Caco-2 (cell line): ENCODE measurements around the gene PEX5L. TPM values are rescaled to one million over a fixed set of nuclear protein-coding genes. Genes with fewer than 3 reads are reported as not detected.

ENCODE experiments used
- BruUV-seq: library from RNA; stranded (reverse); fragments of 400-500 nt; replicated peaks from 2 replicates; lab custom pipeline; 2021; lab: Mats Ljungman, UMichigan
- CTCF ChIA-PET: fragments of 300-600 bp; sonication (Branson Sonifier 250); formaldehyde crosslinking; loops from one replicate; lab custom pipeline; 2022; ENCODE audit warnings: antibody characterized with exemption; lab: Charles Lee
- POLR2A ChIA-PET: fragments of 300-600 bp; sonication (Branson Sonifier 250); formaldehyde crosslinking; loops from one replicate; lab custom pipeline; 2022; ENCODE audit warnings: antibody characterized with exemption; lab: Charles Lee
- DNase-seq, 2 experiments: peaks; one replicate each; pipeline versions ENCODE4 v3.0.0 to v3.0.0-alpha.2; 2020 to 2022
- H3K27me3 ChIP-seq: replicated peaks from 2 replicates; pipeline ENCODE4 v1.6.0; 2011; ENCODE audit warnings: low read length; ENCODE audit not compliant: control insufficient read depth, insufficient read depth
- H3K36me3 ChIP-seq: 2 replicates; pipeline ENCODE4 v1.5.1; 2011; ENCODE audit warnings: low read length; ENCODE audit not compliant: control insufficient read depth, insufficient read depth
- H3K4me1 ChIP-seq: fragments of 250-450 bp; sonication (Bioruptor Pico); 2 replicates; pipeline ENCODE4 v1.5.1; 2020; ENCODE audit warnings: mild to moderate bottlenecking
- H3K4me3 ChIP-seq: 2 replicates; pipeline ENCODE4 v1.5.1; 2011; ENCODE audit warnings: low read depth, mild to moderate bottlenecking, control low read depth, low read length
- H3K9me3 ChIP-seq: fragments of 250-450 bp; sonication (Bioruptor Pico); 2 replicates; pipeline ENCODE4 v1.5.1; 2020; ENCODE audit warnings: mild to moderate bottlenecking, moderate library complexity
- H3K27ac Mint-ChIP-seq: one replicate; pipeline ENCODE4 v1.8.0; 2022; ENCODE audit warnings: mixed read lengths; ENCODE audit not compliant: unreplicated experiment
- H3K27me3 Mint-ChIP-seq: one replicate; pipeline ENCODE4 v1.8.0; 2022; ENCODE audit warnings: mixed read lengths; ENCODE audit not compliant: insufficient read depth, unreplicated experiment
- H3K36me3 Mint-ChIP-seq: one replicate; pipeline ENCODE4 v1.8.0; 2022; ENCODE audit warnings: mild to moderate bottlenecking, mixed read lengths; ENCODE audit not compliant: insufficient read depth, unreplicated experiment
- H3K4me1 Mint-ChIP-seq: one replicate; pipeline ENCODE4 v1.8.0; 2022; ENCODE audit warnings: low read depth, mixed read lengths; ENCODE audit not compliant: unreplicated experiment
- H3K4me3 Mint-ChIP-seq: one replicate; pipeline ENCODE4 v1.8.0; 2022; ENCODE audit warnings: mild to moderate bottlenecking, moderate library complexity, mixed read lengths; ENCODE audit not compliant: unreplicated experiment
- H3K9me3 Mint-ChIP-seq: one replicate; pipeline ENCODE4 v1.8.0; 2022; ENCODE audit warnings: mixed read lengths; ENCODE audit not compliant: unreplicated experiment
- intact Hi-C: fragments of 100-400 bp; cut with micrococcal nuclease; formaldehyde crosslinking; loops from one replicate; pipeline ENCODE4 v1.10.0; 2022; ENCODE audit not compliant: unreplicated experiment
- total RNA-seq: library from RNA; stranded (reverse); gene quantifications from 2 replicates; pipeline ENCODE4 v1.2.3, GENCODE V29; 2022
- TF ChIP-seq, protein P1 (sequence below), 2 experiments: fragments of 200-600 bp in 1 of 2; IDR thresholded peaks; 1 replicate in 1 of 2; 2 replicates in 1 of 2; pipeline versions ENCODE4 v1.5.1 to v1.8.0; 2011 to 2022; ENCODE audit warnings: antibody characterized with exemption in 1 of 2, control low read depth in 1 of 2, inconsistent platforms in 1 of 2, low read depth in 1 of 2, low read length in 1 of 2, mild to moderate bottlenecking in 1 of 2, moderate library complexity in 1 of 2; ENCODE audit not compliant: insufficient read depth in 1 of 2, severe bottlenecking in 1 of 2, unreplicated experiment in 1 of 2

Gene PEX5L
- total RNA-seq, 1 experiment from 2014 or later = not detected

DNA sequence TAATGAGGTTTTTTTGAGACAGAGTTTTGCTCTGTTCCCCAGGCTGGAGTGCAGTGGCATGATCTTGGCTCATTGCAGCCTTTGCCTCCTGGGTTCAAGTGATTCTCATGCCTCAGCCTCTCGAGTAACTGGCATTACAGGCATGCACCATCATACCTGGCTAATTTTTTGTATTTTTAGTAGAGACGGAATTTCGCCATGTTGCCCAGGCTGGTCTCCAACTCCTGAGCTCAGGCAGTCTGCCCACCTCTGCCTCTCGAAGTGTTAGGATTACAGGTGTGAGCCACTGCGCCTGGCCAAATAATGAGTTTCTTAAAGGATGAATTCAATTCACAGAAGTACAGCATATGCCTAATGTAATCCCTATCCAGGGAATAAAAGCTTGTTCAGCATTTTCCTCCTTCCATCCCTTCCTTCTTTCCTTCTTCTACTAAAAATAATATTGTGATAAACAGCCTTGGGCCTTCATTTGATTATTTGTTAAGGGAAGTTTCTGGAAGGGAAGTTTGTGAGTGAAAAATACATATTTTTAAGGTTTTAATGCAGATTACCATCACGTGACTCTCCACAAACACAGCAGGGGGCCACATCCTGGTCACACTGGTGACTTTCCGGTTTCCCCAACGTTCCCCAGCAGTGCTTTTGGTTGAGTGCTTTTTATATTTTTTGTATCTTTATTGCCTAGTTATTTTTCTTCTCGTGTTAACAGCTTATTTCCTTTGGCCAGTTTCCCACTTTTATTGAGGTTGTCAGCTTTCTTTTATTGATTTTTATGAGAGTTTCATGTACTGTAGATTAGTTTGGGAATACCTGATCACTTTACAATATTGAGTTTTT lies 267.1 kb downstream of the PEX5L start:
- intact Hi-C loops = loop anchor here (2.0 to 5.0 kb wide), 3 partner anchors 43 to 825 kb away; no protein-coding TSS in a partner anchor
- Histone ChIP-seq H3K27me3 (no peaks in the 10 kb centered on the region), H3K36me3 (no peaks in the 10 kb centered on the region), H3K9me3 (no peaks in the 10 kb centered on the region), H3K4me1 (no peaks in the 10 kb centered on the region), H3K4me3 (no peak overlapping the region)
- no peak overlapping the region for H3K27ac Mint-ChIP-seq
- H3K9me3 Mint-ChIP-seq = no peaks in the 10 kb centered on the region
- POLR2A ChIA-PET = no interaction called here
- no peak overlapping the region for H3K4me3 Mint-ChIP-seq
- peaks cover 25% of the 10 kb centered on the region for H3K36me3 Mint-ChIP-seq
- H3K27me3 Mint-ChIP-seq = no peaks in the 10 kb centered on the region
- TF ChIP-seq, protein P1, sequence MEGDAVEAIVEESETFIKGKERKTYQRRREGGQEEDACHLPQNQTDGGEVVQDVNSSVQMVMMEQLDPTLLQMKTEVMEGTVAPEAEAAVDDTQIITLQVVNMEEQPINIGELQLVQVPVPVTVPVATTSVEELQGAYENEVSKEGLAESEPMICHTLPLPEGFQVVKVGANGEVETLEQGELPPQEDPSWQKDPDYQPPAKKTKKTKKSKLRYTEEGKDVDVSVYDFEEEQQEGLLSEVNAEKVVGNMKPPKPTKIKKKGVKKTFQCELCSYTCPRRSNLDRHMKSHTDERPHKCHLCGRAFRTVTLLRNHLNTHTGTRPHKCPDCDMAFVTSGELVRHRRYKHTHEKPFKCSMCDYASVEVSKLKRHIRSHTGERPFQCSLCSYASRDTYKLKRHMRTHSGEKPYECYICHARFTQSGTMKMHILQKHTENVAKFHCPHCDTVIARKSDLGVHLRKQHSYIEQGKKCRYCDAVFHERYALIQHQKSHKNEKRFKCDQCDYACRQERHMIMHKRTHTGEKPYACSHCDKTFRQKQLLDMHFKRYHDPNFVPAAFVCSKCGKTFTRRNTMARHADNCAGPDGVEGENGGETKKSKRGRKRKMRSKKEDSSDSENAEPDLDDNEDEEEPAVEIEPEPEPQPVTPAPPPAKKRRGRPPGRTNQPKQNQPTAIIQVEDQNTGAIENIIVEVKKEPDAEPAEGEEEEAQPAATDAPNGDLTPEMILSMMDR (IDR thresholded peaks at IDR 0.05; ENCODE audit: insufficient read depth in 1 of 2, low read depth in 1 of 2, low read length in 1 of 2, severe bottlenecking in 1 of 2, unreplicated experiment in 1 of 2) = no peak
- CTCF ChIA-PET = no interaction called here
- no peaks in the 10 kb centered on the region for H3K4me1 Mint-ChIP-seq
- no TSS peak for BruUV-seq
- DNase-seq = no peak

DNA sequence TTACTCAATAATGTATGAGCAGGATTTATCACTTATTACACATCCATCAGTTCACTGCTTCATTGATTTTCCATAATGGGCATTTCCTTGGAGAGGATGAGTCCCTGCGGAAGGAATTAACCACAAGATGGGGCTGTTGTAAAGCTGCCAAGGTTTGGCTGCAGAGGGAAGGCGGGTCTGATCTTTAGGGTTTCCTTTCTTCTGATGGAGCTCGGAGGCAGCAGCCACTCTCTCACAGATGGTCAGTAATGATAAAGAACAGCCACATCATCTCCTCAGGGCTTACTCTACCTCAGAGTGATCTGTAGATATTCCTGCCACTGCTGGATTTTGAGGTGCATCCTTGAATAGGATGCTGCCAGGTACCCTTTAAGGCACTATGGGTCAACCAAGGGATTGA lies 268.7 kb downstream of the PEX5L start:
- no TSS peak for BruUV-seq

More for the DNA sequence above, 268.7 kb downstream of the PEX5L start:
- peaks cover 14% of the 10 kb centered on the region for H3K36me3 Mint-ChIP-seq
- Histone ChIP-seq H3K4me1 (no peaks in the 10 kb centered on the region), H3K4me3 (no peak overlapping the region), H3K27me3 (no peaks in the 10 kb centered on the region), H3K36me3 (no peaks in the 10 kb centered on the region), H3K9me3 (no peaks in the 10 kb centered on the region)
- TF ChIP-seq, protein P1 (IDR thresholded peaks at IDR 0.05; ENCODE audit: insufficient read depth in 1 of 2, low read depth in 1 of 2, low read length in 1 of 2, severe bottlenecking in 1 of 2, unreplicated experiment in 1 of 2) = peak; percentile 34 to 65
- intact Hi-C loops = loop anchor here (1.0 to 5.0 kb wide), 5 partner anchors 44 to 827 kb away; no protein-coding TSS in a partner anchor
- DNase-seq = peak; percentile 45 to 63
- no peaks in the 10 kb centered on the region for H3K27me3 Mint-ChIP-seq
- H3K4me1 Mint-ChIP-seq = no peaks in the 10 kb centered on the region
- ChIA-PET CTCF (interaction anchor here (0.7 to 1.4 kb wide), 6 partner anchors 29 to 161 kb away, joined by 3 to 8 read pairs (median 4); no protein-coding TSS in a partner anchor), POLR2A (no interaction called here)
- no peak overlapping the region for H3K4me3 Mint-ChIP-seq
- no peak overlapping the region for H3K27ac Mint-ChIP-seq
- H3K9me3 Mint-ChIP-seq = no peaks in the 10 kb centered on the region
